Ishikawa (cell line): Measurements from ENCODE around the gene RNASET2.

Experiments
- CEBPB ChIP-seq: IDR thresholded peaks from 2 replicates; pipeline ENCODE4 v1.6.1; 2012
- CREB1 ChIP-seq: IDR thresholded peaks from 2 replicates; pipeline ENCODE4 v1.6.1; 2012; ENCODE audit warnings: low read depth
- EGR1 ChIP-seq: IDR thresholded peaks from 2 replicates; pipeline ENCODE4 v1.6.1; 2012
- EP300 ChIP-seq: IDR thresholded peaks from 2 replicates; pipeline ENCODE4 v1.6.1; 2012; ENCODE audit warnings: borderline replicate concordance
- MAX ChIP-seq: IDR thresholded peaks from 2 replicates; pipeline ENCODE4 v1.6.1; 2012
- NFIC ChIP-seq: IDR thresholded peaks from 2 replicates; pipeline ENCODE4 v1.6.1; 2012
- RAD21 ChIP-seq: IDR thresholded peaks from 2 replicates; pipeline ENCODE4 v1.6.1; 2012; ENCODE audit warnings: low read depth
- TAF1 ChIP-seq: IDR thresholded peaks from 2 replicates; pipeline ENCODE4 v1.6.1; 2012; ENCODE audit warnings: low read depth, mild to moderate bottlenecking
- TCF12 ChIP-seq: IDR thresholded peaks from 2 replicates; pipeline ENCODE4 v1.6.1; 2012; ENCODE audit warnings: low read depth
- TEAD4 ChIP-seq: IDR thresholded peaks from 2 replicates; pipeline ENCODE4 v1.6.1; 2012
- YY1 ChIP-seq: IDR thresholded peaks from 2 replicates; pipeline ENCODE4 v1.6.1; 2012; ENCODE audit warnings: low read depth
- ZBTB7A ChIP-seq: IDR thresholded peaks from 2 replicates; pipeline ENCODE4 v1.6.1; 2012; ENCODE audit warnings: low read depth
- TF ChIP-seq, protein P1 (sequence below): IDR thresholded peaks from 2 replicates; pipeline ENCODE4 v1.6.1; 2012
- TF ChIP-seq, protein P2 (sequence below): IDR thresholded peaks from 2 replicates; pipeline ENCODE4 v1.6.1; 2012; ENCODE audit warnings: low read depth, mild to moderate bottlenecking

GRCh38 chr6:166956444-166957086, at the start of gene RNASET2:
- TF ChIP-seq CEBPB (no peak), YY1 (no peak), TEAD4 (no peak), MAX (0 out of 2 replicates have a peak, but pooled peaks have one; percentile 50), TAF1 (peak; percentile 53; the same call in 1 of the 2 replicates), EP300 (no peak), CREB1 (no peak), EGR1 (peak; percentile 70), NFIC (no peak), RAD21 (no peak), TCF12 (0 out of 2 replicates have a peak, but pooled peaks have one; percentile 14), ZBTB7A (peak; percentile 32; the same call in 1 of the 2 replicates)
- TF ChIP-seq, protein P1, sequence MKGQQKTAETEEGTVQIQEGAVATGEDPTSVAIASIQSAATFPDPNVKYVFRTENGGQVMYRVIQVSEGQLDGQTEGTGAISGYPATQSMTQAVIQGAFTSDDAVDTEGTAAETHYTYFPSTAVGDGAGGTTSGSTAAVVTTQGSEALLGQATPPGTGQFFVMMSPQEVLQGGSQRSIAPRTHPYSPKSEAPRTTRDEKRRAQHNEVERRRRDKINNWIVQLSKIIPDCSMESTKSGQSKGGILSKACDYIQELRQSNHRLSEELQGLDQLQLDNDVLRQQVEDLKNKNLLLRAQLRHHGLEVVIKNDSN = no peak
- TF ChIP-seq, protein P2, sequence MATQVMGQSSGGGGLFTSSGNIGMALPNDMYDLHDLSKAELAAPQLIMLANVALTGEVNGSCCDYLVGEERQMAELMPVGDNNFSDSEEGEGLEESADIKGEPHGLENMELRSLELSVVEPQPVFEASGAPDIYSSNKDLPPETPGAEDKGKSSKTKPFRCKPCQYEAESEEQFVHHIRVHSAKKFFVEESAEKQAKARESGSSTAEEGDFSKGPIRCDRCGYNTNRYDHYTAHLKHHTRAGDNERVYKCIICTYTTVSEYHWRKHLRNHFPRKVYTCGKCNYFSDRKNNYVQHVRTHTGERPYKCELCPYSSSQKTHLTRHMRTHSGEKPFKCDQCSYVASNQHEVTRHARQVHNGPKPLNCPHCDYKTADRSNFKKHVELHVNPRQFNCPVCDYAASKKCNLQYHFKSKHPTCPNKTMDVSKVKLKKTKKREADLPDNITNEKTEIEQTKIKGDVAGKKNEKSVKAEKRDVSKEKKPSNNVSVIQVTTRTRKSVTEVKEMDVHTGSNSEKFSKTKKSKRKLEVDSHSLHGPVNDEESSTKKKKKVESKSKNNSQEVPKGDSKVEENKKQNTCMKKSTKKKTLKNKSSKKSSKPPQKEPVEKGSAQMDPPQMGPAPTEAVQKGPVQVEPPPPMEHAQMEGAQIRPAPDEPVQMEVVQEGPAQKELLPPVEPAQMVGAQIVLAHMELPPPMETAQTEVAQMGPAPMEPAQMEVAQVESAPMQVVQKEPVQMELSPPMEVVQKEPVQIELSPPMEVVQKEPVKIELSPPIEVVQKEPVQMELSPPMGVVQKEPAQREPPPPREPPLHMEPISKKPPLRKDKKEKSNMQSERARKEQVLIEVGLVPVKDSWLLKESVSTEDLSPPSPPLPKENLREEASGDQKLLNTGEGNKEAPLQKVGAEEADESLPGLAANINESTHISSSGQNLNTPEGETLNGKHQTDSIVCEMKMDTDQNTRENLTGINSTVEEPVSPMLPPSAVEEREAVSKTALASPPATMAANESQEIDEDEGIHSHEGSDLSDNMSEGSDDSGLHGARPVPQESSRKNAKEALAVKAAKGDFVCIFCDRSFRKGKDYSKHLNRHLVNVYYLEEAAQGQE = no peak
